Inferior parietal cortex (tissue), 1 donor: ENCODE measurements around the gene ZNF254.
A peak's percentile ranks its signal among the peaks of the same experiment; 100 is the strongest.
"Not testable (repeated sequence)": the region's sequence is repeated elsewhere in the genome, so short reads cannot be mapped to it uniquely, and the experiment has no call there.

Experiments used
- DNase-seq: peaks from one replicate; pipeline ENCODE4 v3.0.0-alpha.2; 2016; ENCODE audit errors: extremely low spot score

ZNF254 gene

GRCh38 chr19:24086974-24087595 lies at the start of gene ZNF254:
ZNF254 (plus strand) TSS chr19:24087187; CDS start chr19:24087308, 121 bp downstream.
- DNase-seq: peak; percentile 96

GRCh38 chr19:24040621-24041020 lies 46.4 kb upstream of the ZNF254 start:
- DNase-seq: no peak

- DNase-seq: not testable (repeated sequence)
These were observed 45.7 kb upstream of the ZNF254 start for GRCh38 chr19:24041326-24041725.

- DNase-seq: no peak
These were observed 40.4 kb upstream of the ZNF254 start for GRCh38 chr19:24046550-24046949.

GRCh38 chr19:24048261-24048660 lies 38.7 kb upstream of the ZNF254 start:
- DNase-seq: no peak

GRCh38 chr19:24049537-24049936 lies 37.5 kb upstream of the ZNF254 start:
- DNase-seq: no peak

- DNase-seq: no peak
These were observed 35.5 kb upstream of the ZNF254 start for GRCh38 chr19:24051516-24051915.

- no peak for DNase-seq
These were observed 34.2 kb upstream of the ZNF254 start for GRCh38 chr19:24052811-24053210.

GRCh38 chr19:24053601-24054000 lies 33.4 kb upstream of the ZNF254 start:
- DNase-seq: no peak

- DNase-seq: no peak
These were observed 32.7 kb upstream of the ZNF254 start for GRCh38 chr19:24054044-24054935.

- no peak for DNase-seq
These were observed 31.4 kb upstream of the ZNF254 start for GRCh38 chr19:24055548-24055947.

GRCh38 chr19:24057144-24057543 lies 29.8 kb upstream of the ZNF254 start:
- no peak for DNase-seq

- no peak for DNase-seq
These were observed 27.3 kb upstream of the ZNF254 start for GRCh38 chr19:24059563-24060295.

- no peak for DNase-seq
These were observed 26.2 kb upstream of the ZNF254 start for GRCh38 chr19:24060687-24061356.

- DNase-seq: no peak
These were observed 24.8 kb upstream of the ZNF254 start for GRCh38 chr19:24062190-24062589.

GRCh38 chr19:24063295-24063694 lies 23.7 kb upstream of the ZNF254 start:
- no peak for DNase-seq

- no peak for DNase-seq
These were observed 22.8 kb upstream of the ZNF254 start for GRCh38 chr19:24064175-24064574.

- DNase-seq: no peak
These were observed 21.7 kb upstream of the ZNF254 start for GRCh38 chr19:24065243-24065642.

- no peak for DNase-seq
These were observed 21.0 kb upstream of the ZNF254 start for GRCh38 chr19:24065865-24066604.

- DNase-seq: no peak
These were observed 16.9 kb upstream of the ZNF254 start for GRCh38 chr19:24069905-24070657.
